T-helper 17 cell (primary cell): ENCODE data around the gene DSCAM. TPM values are rescaled to one million over a fixed set of nuclear protein-coding genes. Genes with fewer than 3 reads are reported as not detected.
"Not testable (repeated sequence)": the region's sequence is repeated elsewhere in the genome, so short reads cannot be mapped to it uniquely, and the experiment has no call there.

Experiments used
- ATAC-seq: fragments of 150-1000 bp; cut with Tn5 transposase; 2 replicates; pipeline ENCODE4 v1.10.0; 2021; ENCODE audit warnings: mild to moderate bottlenecking, moderate library complexity
- DNase-seq, 3 donors: peaks; one replicate each; pipeline versions ENCODE4 v3.0.0 to v3.0.0-alpha.2; 2020 to 2021
- H3K9me3 ChIP-seq: one replicate; pipeline ENCODE4 v1.7.0; 2013; ENCODE audit warnings: low read length, mild to moderate bottlenecking; ENCODE audit not compliant: control insufficient read depth, poor library complexity, severe bottlenecking
- H3K27ac Mint-ChIP-seq: one replicate; pipeline ENCODE4 v1.8.0; 2022; ENCODE audit warnings: mild to moderate bottlenecking, moderate library complexity, mixed read lengths
- H3K27me3 Mint-ChIP-seq: one replicate; pipeline ENCODE4 v1.8.0; 2022; ENCODE audit warnings: mixed read lengths
- H3K36me3 Mint-ChIP-seq: one replicate; pipeline ENCODE4 v1.8.0; 2022; ENCODE audit warnings: low read depth, mixed read lengths
- H3K4me1 Mint-ChIP-seq: one replicate; pipeline ENCODE4 v1.8.0; 2022; ENCODE audit warnings: mild to moderate bottlenecking, mixed read lengths
- H3K4me3 Mint-ChIP-seq: one replicate; pipeline ENCODE4 v1.8.0; 2022; ENCODE audit warnings: mild to moderate bottlenecking, moderate library complexity, mixed read lengths
- total RNA-seq, 4 donors: library from RNA in 2 of 4; stranded (reverse) in 2 of 4; gene quantifications; one replicate each; pipeline ENCODE4 v1.2.3 and lab custom pipeline; 2022 to 2026

DSCAM gene
- total RNA-seq, 2 donors from 2014 or later: not detected

DNA sequence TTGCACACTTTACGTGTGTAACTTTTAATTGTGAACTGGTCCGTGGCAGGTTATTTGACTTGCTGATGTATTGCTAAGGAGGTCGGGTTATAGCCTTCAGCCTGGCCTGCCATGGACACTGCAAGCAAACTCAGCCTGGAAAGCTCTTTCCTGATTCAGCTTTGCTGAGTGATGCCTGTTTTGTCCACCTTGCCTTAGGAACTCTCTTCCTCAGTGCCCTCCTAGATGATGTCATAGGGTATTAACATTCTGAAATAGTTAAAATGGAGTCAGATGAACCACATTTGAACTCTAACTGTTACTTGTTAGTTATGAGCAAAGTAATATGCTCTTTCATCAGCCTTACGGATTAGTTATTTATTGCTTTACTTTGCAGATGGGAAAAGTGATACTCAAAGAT lies 533.7 kb downstream of the DSCAM start:
- no peaks in the 10 kb centered on the region for H3K36me3 Mint-ChIP-seq
- no peaks in the 10 kb centered on the region for H3K9me3 ChIP-seq
- H3K27me3 Mint-ChIP-seq: no peaks in the 10 kb centered on the region
- DNase-seq (no peak), ATAC-seq (no peak)
- H3K4me3 Mint-ChIP-seq: no peak overlapping the region
- no peaks in the 10 kb centered on the region for H3K4me1 Mint-ChIP-seq
- H3K27ac Mint-ChIP-seq: no peak overlapping the region

DNA sequence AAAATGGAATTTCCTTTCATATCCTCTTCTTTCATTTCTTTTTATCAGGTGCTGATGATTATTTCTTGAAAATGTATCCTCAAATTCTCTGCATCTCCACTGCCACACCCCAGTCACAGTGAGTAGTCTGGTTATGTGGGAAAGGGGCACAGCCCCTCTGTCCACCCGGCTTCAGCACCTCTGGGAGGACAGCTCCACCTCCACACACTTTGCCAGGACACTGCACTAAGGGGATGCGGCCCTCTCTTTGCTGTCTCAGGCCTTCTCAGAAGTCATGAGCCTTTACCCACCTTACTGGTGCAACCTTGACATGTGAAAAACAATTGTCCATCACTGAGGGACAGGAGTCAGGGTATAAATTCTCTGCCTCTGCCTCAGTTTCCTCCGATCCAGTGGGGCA lies 546.7 kb downstream of the DSCAM start:
- Mint-ChIP-seq H3K4me1 (no peaks in the 10 kb centered on the region), H3K36me3 (no peaks in the 10 kb centered on the region), H3K27ac (no peak overlapping the region), H3K4me3 (no peak overlapping the region), H3K27me3 (no peaks in the 10 kb centered on the region)
- no peaks in the 10 kb centered on the region for H3K9me3 ChIP-seq
- no peak for ATAC-seq
- no peak for DNase-seq

DNA sequence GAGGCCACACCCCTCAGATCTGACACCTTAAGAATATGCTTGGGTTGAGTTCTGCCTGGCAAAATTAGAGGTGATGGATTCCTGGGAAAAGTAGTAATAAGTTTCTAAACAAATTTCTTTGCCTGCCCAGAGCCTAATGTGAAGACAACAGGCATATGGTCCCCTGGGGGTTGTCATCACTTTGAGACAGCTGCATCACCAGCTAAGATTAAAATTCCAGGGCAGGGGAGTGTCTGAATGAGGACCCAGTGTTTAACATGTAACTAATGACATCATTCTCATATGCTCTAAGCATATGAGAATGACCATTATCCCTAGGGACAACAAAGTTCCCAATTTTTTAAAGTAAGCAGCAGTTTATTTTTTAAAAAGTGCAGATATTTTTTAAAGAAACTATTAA lies 547.5 kb downstream of the DSCAM start:
- Mint-ChIP-seq H3K4me3 (no peak overlapping the region), H3K4me1 (no peaks in the 10 kb centered on the region), H3K36me3 (no peaks in the 10 kb centered on the region), H3K27me3 (no peaks in the 10 kb centered on the region), H3K27ac (no peak overlapping the region)
- DNase-seq (no peak), ATAC-seq (no peak)
- no peaks in the 10 kb centered on the region for H3K9me3 ChIP-seq

DNA sequence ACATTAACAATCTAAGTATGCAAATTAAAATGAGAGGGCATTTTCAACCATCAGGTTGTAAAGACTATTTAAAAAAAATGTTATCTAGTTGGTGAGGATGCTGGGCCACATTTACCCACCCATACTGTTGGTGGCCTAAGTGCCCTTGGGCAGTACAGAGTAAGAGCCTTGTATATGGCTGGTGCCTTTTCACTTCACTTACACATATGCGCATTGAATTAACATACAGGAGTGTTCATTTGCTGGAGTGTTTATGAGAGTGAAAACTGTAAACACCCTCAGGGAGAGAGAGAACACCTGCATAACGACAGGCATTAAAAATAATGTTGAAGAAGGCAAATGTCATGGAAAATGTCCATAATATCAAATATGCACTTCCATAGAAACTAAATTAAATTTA lies 552.6 kb downstream of the DSCAM start:
- H3K4me3 Mint-ChIP-seq: no peak overlapping the region
- no peaks in the 10 kb centered on the region for H3K9me3 ChIP-seq
- H3K27me3 Mint-ChIP-seq: no peaks in the 10 kb centered on the region
- H3K36me3 Mint-ChIP-seq: no peaks in the 10 kb centered on the region
- no peaks in the 10 kb centered on the region for H3K4me1 Mint-ChIP-seq
- ATAC-seq: no peak
- no peak for DNase-seq
- no peak overlapping the region for H3K27ac Mint-ChIP-seq

- Mint-ChIP-seq H3K4me3 (no peak overlapping the region), H3K27ac (no peak overlapping the region), H3K4me1 (no peaks in the 10 kb centered on the region), H3K36me3 (no peaks in the 10 kb centered on the region), H3K27me3 (no peaks in the 10 kb centered on the region)
- H3K9me3 ChIP-seq: no peaks in the 10 kb centered on the region
- DNase-seq (no peak), ATAC-seq (no peak)
Measured at GRCh38 chr21:40291560-40291959, 555.4 kb downstream of the DSCAM start.

DNA sequence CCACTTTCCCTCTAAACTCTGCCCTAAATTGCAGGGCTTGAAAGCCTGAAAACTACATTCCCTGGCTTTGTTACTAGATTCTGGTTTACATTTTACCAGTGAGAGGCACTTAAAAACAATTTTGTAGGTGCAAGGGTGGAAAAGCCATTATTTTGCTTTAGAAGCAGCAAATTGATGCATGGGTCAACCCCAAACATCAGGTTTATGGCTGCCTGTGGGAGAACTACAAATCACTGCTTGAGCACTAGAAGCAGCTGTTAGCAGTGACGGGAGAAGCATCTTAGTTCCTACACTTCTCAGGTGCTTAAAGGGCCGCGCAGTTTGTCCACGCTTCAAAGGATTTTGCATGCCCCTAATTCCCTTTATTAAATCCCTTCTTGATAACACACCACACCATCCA lies 562.5 kb downstream of the DSCAM start:
- Mint-ChIP-seq H3K27ac (no peak overlapping the region), H3K4me3 (no peak overlapping the region), H3K4me1 (no peaks in the 10 kb centered on the region), H3K36me3 (no peaks in the 10 kb centered on the region), H3K27me3 (no peaks in the 10 kb centered on the region)
- H3K9me3 ChIP-seq: no peaks in the 10 kb centered on the region
- DNase-seq (no peak), ATAC-seq (no peak)

GRCh38 chr21:40282912-40283886 lies 563.8 kb downstream of the DSCAM start:
- DNase-seq (no peak), ATAC-seq (no peak)
- H3K27me3 Mint-ChIP-seq: no peaks in the 10 kb centered on the region
- no peak overlapping the region for H3K27ac Mint-ChIP-seq
- no peaks in the 10 kb centered on the region for H3K36me3 Mint-ChIP-seq
- H3K9me3 ChIP-seq: no peaks in the 10 kb centered on the region
- no peaks in the 10 kb centered on the region for H3K4me1 Mint-ChIP-seq
- no peak overlapping the region for H3K4me3 Mint-ChIP-seq

- no peak for ATAC-seq
- H3K36me3 Mint-ChIP-seq: no peaks in the 10 kb centered on the region
- no peaks in the 10 kb centered on the region for H3K9me3 ChIP-seq
- no peak for DNase-seq
- H3K4me1 Mint-ChIP-seq: no peaks in the 10 kb centered on the region
- no peaks in the 10 kb centered on the region for H3K27me3 Mint-ChIP-seq
- no peak overlapping the region for H3K27ac Mint-ChIP-seq
- H3K4me3 Mint-ChIP-seq: no peak overlapping the region
Measured at GRCh38 chr21:40278345-40278744, 568.6 kb downstream of the DSCAM start.

DNA sequence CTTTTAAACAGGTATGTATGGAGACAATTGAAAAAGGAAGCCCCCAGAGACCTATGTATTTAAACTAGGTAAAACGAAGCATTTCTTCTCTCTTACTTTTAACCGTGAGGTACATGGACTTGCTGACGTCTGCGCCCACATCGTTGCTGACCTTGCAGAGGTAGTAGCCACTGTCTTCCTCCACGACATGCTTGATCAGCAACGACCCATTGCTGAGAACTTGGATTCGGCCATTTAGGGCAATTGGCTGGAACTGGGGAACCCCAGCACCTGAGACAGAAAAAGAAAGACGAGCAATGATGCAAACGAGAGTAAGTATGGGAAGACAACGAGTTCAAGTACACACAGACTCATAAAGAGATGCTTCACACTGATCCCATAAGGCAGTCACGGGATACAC lies 571.0 kb downstream of the DSCAM start:
- Mint-ChIP-seq H3K27me3 (no peaks in the 10 kb centered on the region), H3K27ac (no peak overlapping the region), H3K4me1 (no peaks in the 10 kb centered on the region), H3K36me3 (no peaks in the 10 kb centered on the region), H3K4me3 (no peak overlapping the region)
- ATAC-seq (no peak), DNase-seq (no peak)
- H3K9me3 ChIP-seq: no peaks in the 10 kb centered on the region

GRCh38 chr21:40272037-40272436 lies 574.9 kb downstream of the DSCAM start:
- DNase-seq (no peak), ATAC-seq (no peak)
- no peaks in the 10 kb centered on the region for H3K27me3 Mint-ChIP-seq
- H3K9me3 ChIP-seq: no peaks in the 10 kb centered on the region
- H3K27ac Mint-ChIP-seq: no peak overlapping the region
- H3K4me3 Mint-ChIP-seq: no peak overlapping the region
- no peaks in the 10 kb centered on the region for H3K36me3 Mint-ChIP-seq
- no peaks in the 10 kb centered on the region for H3K4me1 Mint-ChIP-seq

DNA sequence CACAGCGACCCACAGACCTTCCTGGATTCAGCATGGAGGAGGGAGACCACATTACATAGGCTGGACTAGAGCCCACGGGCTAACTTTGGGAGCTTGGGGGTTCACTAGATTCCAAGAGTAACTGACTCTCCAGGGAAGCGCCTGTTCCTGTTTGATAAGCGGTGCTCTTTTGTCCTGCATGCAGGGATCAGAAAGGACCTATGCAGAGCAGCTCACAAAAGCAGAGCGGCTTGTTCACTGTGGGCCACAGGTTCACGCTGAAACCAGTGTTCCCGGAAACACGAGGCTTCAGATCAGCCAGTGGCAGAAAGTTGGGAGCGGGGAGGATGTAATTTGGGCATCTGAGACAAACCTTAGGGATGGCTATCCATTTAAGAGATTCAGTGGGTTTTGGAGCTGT lies 575.8 kb downstream of the DSCAM start:
- Mint-ChIP-seq H3K4me1 (no peaks in the 10 kb centered on the region), H3K4me3 (no peak overlapping the region), H3K36me3 (no peaks in the 10 kb centered on the region)

GRCh38 chr21:40270047-40270446 lies 576.9 kb downstream of the DSCAM start:
- Mint-ChIP-seq H3K4me3 (no peak overlapping the region), H3K4me1 (no peaks in the 10 kb centered on the region), H3K27ac (no peak overlapping the region), H3K36me3 (no peaks in the 10 kb centered on the region), H3K27me3 (no peaks in the 10 kb centered on the region)
- no peak for ATAC-seq
- no peaks in the 10 kb centered on the region for H3K9me3 ChIP-seq
- DNase-seq: no peak

More for the DNA sequence above, 575.8 kb downstream of the DSCAM start:
- Mint-ChIP-seq H3K27ac (no peak overlapping the region), H3K27me3 (no peaks in the 10 kb centered on the region)
- H3K9me3 ChIP-seq: no peaks in the 10 kb centered on the region
- ATAC-seq (no peak), DNase-seq (no peak)

GRCh38 chr21:40269239-40269638 lies 577.7 kb downstream of the DSCAM start:
- H3K4me3 Mint-ChIP-seq: no peak overlapping the region
- H3K36me3 Mint-ChIP-seq: no peaks in the 10 kb centered on the region
- H3K27ac Mint-ChIP-seq: no peak overlapping the region
- H3K9me3 ChIP-seq: no peaks in the 10 kb centered on the region
- H3K27me3 Mint-ChIP-seq: no peaks in the 10 kb centered on the region
- ATAC-seq (no peak), DNase-seq (no peak)
- no peaks in the 10 kb centered on the region for H3K4me1 Mint-ChIP-seq

- not testable (repeated sequence) for H3K27ac Mint-ChIP-seq, H3K9me3 ChIP-seq, DNase-seq, H3K4me3 Mint-ChIP-seq, H3K36me3 Mint-ChIP-seq, ATAC-seq, H3K27me3 Mint-ChIP-seq, H3K4me1 Mint-ChIP-seq
Measured at GRCh38 chr21:40258456-40258855, 588.5 kb downstream of the DSCAM start.
